GM21786 (cell line): Measurements from ENCODE around the gene TMA7.

ENCODE experiments used
- ATAC-seq: cut with Tn5 transposase; IDR thresholded peaks from one replicate; pipeline ENCODE4 v1.9.1; 2021; ENCODE audit not compliant: unreplicated experiment

The TMA7 gene

DNA sequence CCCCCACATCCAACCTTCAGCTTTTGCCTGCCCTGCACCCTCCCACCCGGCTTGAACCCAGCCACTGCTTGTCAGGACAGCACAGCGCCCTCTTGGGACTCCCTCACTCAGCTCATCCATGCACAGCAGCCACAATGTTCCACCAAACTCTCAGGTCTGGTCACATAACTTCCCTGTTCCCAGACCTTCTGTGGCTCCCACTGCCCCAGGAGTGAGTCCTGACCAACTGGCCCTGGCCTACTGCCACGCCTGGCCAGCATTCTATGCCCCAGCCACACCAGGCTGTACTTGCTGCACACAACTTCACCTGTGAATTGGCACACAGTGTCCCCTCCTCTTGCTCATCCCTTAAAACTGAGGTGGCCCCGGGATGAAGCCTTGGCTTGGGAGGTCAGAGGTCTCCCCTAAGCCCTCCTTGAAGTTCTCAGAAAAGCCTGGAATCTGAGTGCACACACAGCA is 31.2 kb upstream of the TMA7 start:
- ATAC-seq = no peak

DNA sequence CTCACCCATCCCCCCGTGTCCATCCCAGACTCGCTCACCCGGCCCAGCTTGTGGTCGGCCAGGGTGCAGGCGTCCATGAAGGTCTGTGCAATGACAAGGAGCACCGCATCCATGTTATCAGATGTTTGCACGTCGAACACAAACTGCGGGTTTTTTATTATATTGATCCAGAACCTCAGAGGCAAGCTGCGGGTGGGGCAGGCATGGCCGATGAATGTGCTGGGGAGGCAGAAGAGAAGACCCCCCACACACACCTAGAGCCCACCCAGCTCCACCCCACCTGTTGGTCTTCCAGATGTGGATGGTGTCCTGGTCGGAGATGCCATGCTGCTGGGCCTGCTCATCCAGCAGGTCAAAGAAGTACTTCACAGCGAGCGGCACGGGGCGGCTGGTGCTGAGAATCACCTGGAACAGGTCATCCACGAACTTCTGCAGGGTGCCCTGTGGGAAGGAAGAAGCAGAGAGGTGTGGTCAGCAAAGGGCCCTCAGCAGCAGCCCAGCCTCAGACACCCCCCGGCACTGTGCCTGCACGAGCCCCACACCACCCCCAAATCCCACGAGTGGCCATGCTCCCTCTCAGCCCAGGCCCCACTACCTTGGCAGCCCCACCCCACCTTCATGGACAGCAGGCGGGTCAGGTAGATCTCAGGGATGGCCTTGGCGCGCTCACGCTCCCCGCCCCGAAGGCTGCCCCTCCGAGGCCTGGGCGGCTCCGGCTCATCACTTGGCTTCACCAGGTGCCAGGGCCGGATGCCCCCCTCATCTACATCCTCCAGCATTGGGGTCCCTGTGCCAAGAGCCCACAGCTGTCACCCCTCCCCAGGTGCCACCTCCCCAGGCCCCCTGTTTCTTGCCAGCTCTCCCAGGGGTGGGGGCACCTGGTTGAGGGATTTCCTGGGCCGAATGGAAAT is 30.5 kb upstream of the TMA7 start:
- no peak for ATAC-seq

DNA sequence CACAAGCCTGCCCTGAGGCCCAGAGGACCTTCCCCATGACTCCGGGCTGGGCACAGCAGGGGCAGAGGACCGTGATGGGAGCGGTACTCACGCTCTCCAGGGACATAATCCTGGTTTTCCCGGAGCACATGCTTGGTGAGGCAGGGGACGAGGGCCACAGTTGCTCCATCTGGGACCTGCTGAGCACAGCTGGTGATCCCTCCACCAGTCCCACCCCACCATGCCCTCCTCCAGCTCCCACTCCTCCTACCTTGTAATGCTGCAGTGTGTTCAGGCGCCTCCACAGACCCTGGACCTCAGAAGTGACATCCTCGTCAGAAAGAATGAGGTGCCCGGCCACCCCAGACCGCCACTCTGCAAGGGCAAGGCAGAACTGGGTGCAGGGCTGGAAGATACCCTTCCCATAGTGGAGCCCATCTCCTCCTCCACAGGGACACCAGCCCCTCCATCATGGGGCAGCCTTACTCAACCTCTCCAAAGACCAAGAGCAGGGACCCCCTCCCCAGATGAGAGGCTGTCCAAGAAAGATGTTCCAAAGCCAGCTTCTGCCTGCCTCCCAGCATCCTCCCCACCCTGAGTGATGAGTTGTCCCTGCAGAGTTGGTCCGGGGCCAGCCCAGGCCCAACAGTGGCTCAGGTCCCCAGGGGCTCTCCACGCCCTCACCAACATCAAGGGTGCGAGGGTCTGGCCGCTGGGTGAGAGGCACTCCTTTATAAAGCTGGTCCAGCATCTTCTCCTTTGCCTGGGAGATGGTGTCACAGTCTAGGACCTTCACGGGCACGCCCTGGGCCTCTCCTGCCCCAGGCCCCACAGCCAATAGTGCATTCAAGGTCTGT is 29.6 kb upstream of the TMA7 start:
- no peak for ATAC-seq

DNA sequence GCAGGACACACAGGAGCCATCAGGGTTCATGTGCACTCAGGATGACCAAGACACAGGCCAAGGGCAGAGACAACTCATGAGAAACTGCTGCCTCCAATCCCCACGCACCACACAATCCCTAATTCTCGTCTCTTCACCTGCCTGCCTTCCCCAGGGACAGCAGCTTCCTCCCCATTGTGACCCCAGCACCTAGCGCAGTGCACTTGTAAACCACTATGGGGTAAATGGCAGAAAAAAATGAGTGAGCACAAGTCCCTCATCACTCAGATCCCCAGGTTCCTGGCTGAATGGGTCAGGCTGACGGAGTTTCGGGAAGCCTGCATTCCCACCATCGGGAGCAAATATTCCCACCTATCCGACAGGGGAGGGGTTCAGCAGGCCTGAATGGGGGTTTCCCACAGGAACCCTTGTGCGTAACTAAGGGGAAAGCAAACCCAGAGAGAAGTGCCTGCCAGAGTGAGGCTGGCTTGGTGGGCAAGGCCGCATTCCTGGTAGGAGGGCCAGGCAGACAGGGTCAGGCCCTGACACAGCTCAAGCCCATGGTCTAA is 28.9 kb upstream of the TMA7 start:
- ATAC-seq = no peak

DNA sequence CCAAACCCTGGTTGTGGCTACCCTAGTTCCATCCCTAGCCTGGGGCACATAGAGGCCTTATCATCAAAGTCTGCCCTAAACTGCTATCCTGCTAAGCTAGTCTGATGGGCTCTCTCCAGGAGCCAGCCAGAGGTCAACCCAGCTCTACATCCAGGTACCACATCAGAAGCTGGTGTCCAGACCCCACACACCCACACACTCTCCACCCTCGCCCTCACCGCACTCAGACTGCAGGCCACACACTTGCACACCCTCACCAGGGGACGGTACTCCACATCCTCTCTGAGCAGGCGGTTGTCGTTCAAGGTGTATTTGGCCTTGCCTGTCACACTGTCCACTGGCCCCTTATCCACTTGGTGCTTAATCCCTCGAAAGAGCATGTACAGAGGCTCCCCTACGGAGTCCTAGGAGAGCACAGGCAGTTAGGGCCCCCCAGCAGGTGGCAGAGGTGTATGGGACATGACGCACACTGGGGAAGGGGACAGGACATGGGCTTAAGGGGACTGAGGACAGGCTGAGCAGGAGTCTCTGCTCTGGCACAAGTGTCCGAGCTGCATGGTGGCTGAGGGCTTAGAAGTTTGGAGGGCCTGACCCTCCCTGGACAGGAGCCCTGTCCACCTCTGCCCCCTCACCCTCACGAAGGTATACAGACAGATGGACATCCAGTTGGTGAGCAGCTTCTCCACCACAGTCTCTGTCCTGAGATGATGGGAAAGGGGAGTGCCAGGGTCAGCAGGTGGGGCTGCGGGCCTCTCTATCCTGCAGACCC is 28.3 kb upstream of the TMA7 start:
- no peak for ATAC-seq

DNA sequence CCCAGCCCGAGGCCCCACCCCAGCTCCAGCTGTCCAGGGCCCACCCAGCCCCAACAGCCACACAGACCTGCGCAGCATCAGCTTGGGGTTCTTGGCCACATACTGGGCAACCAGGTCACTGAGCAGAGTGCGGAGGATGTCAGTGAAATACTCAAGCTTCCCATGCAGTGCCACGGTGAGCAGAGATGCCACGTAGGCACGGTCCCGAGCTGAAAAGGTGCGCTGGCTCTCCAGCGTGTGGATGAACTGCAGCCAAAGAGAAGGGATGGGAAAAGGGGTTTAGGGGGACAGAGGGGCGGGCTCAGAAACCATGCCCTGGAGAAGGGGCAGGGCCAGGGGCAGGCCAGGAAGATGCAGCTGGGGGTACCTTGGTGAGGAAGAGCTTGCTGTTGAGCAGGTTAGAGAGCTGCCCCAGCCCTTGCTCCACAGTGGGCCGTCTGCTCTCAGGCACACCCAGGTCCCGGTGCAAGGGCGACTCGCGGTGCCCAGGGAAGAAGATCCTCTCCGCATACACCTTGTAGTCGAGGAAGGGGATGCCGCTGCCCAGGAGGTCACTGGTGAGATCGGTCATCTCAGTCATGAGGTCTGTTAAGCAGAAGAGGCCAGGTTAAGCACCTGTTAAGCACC is 27.6 kb upstream of the TMA7 start:
- ATAC-seq = no peak

DNA sequence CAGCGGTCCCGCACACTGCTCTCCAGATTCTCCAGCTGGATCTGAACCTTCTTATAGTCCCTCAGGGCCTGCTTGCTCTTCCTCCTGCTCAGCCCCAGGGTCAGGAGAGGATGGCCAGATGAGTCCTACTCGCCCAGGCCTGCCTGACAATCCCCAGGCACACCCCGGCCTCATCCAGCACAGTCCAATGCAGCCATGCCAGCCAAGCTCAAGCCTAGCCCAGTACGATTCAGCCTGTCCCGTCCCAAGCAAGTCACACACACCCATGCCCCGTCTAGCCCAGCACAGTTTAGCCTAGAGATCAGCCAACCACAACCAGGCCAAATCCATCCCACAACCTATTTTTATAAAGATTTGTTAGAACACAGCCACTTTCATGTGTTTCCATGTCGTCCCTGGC is 27.0 kb upstream of the TMA7 start:
- ATAC-seq = no peak

DNA sequence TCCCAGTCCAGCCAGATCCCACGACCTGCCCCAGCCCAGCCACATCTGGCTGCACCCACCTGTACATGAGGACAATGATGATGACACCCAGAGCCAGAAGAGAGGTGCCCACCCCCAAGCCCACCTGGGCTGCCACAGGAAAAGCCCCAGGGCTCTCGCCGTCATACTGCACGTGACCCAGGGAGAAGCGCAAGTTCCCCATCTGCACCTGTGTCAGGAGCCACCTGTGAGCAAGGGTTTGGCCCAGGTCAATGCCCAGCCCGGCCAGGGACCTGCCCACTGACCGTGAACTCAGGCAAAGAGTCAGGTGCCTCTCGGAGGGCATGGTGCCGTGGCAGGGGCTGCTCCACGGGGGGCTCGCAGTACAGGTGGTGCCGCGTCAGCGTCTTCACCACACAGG is 26.4 kb upstream of the TMA7 start:
- ATAC-seq = no peak

DNA sequence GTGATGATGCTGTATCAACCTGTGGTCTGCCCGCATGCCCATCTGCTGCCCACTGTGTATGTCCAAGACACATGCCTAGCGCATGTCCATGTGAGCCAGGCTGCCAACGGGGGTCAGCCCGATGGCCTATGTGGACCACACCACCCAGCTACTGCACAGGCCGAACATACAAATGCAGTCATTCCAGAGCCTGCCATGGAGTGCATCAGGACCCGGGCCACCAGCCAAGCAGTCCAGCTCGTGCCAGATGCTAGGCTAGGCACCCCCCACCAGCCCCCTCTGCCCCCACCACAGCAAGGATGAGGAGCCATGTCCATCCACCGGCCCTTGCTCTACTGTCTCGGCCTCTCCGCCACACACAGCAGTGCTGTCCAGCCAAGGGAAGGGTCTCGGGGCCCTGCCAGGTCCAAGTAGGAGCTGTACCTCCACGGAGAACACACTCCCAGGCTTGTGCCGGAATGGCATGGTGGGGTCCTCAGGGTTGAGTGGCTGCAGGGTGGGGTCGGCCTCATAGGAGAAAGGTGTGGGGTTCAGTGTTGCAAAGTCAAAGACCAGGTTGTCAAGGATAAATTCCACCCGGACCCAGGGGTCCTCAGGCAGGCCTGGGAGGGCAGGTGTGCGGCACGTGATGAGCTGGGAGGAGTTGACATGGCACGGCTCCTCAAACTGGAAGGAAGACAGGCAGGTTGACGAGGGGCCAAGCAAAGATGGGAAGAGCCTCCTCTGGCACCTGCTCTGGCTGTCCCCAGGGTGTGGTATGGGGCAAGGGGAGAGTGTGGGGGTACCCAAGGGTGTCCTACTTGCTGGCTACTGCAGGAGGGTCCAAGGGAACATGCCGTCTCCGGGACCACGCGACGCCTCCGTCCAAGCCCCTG is 25.4 kb upstream of the TMA7 start:
- no peak for ATAC-seq

DNA sequence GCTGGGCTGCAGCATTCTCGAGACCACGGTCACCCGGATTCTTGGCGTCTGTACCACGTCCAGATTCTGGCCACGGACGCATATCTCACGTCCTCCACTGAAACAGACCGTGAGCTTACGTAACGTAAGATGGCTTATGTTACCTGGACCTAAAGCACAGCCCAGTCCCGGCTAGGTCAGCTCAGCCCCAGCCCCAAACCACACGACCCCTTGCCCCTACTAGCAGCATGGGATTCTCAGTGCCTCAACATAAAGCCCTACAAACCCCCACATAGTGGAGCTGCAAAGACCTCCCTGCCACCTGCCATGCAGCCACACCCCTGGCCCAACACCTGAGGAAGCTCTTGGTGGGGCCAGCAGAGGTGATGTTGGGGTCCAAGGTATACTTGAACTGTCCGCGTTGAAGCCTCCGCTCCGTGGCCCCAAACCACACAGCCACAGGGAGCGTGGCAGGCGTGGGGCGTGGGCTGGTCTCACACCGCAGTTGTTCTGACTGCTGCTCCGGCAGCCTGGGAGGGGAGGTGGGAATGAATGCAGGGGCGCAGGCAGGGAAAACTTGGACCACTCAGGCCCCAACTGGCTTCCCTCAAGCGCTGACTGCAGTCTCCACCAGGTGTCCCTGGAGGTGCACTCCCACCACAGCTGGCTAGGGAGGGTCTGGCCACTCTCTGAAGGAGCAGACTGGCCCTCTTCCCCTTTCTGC is 24.7 kb upstream of the TMA7 start:
- no peak for ATAC-seq

DNA sequence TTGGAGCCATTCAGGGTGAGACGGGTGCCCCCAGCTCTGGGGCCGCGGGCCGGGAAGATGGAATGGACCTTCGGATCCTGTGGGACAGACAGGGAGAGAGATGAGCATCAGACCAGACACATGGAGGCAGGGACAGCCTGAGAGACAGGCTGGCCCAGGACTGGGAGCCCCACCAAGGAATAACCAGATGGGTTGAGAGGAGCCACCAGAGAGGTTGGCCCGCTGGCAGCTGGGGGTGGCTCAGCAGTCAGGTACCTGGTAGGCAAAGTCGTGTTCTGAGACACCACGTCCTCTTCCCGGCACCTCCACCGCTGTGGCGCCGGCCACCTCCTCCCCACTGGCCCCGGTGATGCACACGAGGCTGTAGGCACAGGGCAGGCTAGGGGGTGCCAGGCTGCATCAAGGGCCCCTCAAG is 24.0 kb upstream of the TMA7 start:
- no peak for ATAC-seq

DNA sequence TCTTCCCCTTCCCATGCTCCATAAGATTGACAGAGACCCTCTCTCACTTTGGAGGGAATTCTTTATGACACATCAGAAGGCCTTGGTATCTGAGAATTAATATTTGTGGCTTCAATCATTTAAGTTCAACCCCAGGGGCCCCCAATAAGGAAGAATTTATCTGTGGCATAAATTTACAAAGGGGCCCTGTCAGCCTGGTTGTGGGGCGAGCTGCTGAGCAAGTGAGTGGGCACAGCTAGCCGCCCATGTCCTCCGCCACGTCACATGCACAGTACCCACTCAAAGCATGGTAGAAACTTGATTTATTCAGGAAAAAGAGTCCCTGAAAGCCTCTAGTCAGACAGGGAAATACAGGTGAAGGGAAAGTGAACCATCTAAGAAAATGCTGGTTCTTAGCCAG is 23.5 kb upstream of the TMA7 start:
- no peak for ATAC-seq

DNA sequence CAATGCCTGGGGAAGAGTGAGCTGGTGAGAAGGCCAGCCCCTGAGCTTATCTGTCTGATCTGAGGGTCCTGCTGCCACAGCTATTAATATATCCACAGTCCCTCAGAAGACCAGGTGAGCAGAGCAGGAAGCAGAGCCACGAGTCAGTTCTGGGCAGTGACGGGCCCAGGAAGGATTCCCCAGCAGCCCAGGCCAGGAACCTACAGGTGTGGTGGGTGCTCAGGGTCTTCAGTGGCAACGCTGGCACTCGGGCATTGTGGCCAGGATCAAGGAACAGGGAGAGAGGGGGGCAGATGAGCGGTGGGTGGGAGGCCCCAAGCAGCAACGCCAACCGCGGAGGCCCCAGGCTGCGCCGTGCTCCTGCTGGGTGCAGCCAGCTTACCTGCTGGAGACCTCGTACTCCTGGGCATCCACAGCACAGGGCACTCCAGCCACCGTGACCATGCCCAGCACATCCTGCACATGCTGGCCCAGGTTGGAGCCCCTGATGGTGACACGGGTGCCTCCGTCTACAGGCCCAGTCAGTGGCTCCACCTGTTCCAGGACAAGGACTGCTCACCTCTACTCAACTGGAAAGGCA is 22.4 kb upstream of the TMA7 start:
- no peak for ATAC-seq

DNA sequence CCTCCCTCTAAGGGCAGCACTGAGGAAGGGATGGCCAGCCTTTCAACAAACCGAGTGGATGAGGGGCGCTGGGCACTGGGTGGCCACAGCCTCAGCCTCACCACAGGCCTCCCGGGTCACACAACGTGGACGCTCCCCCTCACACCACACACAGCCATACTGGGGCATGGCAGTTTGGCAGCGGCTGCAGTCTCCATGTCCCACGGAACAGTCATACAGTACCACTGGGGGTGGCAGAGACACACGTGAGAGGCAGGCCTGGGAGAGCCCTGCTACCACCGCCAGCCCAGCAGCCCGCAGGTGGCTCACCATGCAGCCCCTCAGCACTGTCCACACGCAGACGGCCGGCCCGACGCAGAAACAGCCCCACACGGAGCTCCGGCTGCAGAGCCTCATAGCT is 21.9 kb upstream of the TMA7 start:
- ATAC-seq = no peak

DNA sequence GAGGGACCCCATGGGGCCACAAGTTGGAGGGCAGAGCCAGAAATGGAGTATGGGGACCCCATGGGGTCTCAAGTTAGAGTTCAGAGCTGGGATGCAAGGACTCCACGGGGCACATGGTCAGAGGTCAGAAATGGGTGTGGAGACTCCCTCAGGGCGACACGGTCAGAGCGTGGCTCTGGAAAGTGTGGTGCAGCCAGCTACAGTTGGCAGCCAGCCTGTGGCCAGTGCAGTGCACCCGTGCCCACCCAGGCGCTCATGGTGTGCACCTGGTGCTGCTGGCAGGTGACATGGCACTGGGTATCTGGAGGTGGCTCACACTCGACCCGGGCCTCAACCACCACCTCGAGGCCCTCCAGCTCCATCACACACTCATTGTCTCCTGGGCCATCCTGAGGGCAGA is 21.4 kb upstream of the TMA7 start:
- no peak for ATAC-seq

DNA sequence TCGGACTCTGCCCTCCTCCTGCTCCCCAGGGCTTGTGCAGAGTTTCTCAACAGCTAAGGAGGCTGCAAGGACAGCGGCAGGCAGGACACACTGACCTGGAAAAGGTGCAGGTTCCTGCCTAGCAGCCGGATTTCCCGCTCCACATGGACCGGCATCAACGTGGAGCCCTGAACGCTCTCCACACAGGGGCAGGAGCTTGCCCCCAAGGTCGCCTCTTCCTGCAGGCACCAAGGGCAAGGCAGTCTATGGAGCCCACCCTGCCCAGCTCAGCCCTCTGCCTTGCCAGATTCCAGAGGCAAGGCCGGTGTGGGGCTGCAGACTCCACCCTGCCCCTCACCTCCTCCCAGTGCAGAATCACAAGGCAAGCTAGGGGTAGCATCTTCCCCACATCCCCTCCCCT is 20.9 kb upstream of the TMA7 start:
- ATAC-seq = no peak

DNA sequence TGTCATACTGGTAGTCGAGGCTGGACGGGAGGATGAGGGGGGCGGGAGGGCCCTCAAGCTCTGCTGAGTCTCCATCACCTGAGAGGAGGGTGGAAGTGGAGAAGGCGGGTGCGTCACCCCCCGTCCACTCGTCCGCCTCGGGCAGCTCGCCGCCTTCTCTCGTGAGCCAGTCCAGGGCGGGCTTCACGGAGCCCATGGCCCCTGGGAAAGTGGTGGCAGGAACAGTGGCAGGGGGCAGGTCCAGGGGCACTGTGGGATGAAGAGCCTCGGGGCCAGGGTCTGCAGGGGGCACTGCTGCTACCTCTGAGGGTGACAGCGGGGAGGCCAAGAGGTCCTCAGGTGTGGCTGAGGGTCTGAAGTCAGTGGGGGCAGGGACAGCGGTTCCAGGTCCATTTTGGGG is 20.5 kb upstream of the TMA7 start:
- ATAC-seq = no peak

DNA sequence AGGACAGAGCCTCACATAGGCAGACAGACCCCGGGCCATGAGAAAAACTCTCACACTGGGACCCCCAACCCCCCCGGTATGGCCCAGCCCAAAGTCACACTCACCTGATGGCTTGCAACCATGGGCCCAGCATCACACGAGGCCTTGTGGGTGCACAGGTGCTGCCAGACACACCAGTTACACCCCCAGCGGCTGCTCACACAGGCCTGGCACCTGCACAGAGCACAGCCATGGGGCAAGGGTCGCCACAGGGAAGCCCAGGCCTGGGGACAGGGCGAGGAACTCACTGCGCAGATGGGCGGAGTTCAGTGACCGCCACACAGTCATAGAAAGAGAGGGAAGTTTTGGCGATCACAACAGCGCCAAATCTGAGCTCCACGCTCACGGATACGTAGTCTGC is 19.5 kb upstream of the TMA7 start:
- no peak for ATAC-seq

DNA sequence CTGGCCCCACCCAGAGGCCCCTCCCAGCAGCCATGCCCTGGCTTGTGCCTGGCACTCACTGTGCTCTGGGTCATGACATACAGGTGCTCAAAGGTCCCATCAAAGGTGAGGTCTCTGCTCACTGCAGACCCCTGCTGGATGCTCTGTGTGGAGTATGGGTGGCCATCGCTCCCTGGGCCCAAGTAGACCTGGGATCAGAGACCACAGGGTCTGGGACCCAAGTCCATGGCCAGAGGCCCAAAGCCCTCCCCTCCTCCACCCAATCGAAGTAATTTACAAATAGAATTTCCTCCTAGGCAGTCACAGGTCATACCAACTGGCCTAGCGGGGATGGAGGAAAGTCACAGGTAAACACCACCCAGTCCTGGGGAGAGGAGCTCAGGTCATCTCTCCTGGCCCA is 17.8 kb upstream of the TMA7 start:
- ATAC-seq = no peak
